Large intestine (tissue), 3 donors: ENCODE measurements around the gene RERE. TPM values are rescaled to one million over a fixed set of nuclear protein-coding genes. Genes with fewer than 3 reads are reported as not detected.
A peak's percentile ranks its signal among the peaks of the same experiment; 100 is the strongest.

Experiments used
- DNase-seq, 2 donors: peaks; one replicate each; pipeline versions ENCODE4 v3.0.0 to v3.0.0-alpha.2; 2013
- H3K27ac ChIP-seq: one replicate; pipeline ENCODE4 v1.5.1; 2013; ENCODE audit warnings: low read length
- H3K27me3 ChIP-seq: 2 replicates; pipeline ENCODE4 v1.6.1; 2013; ENCODE audit warnings: low read length; ENCODE audit not compliant: control insufficient read depth, insufficient read depth
- H3K36me3 ChIP-seq: 2 replicates; pipeline ENCODE4 v1.6.1; 2013; ENCODE audit warnings: low read length; ENCODE audit not compliant: control insufficient read depth, insufficient read depth
- H3K4me1 ChIP-seq: one replicate; pipeline ENCODE4 v1.6.1; 2013; ENCODE audit warnings: low read length; ENCODE audit not compliant: control insufficient read depth, insufficient read depth
- H3K4me3 ChIP-seq: one replicate; pipeline ENCODE4 v1.5.1; 2013; ENCODE audit warnings: low read length
- H3K9me3 ChIP-seq: one replicate; pipeline ENCODE4 v1.6.1; 2013; ENCODE audit warnings: mild to moderate bottlenecking, low read depth, low read length, moderate library complexity; ENCODE audit not compliant: control insufficient read depth
- WGBS: methylation state at CpG from one replicate; pipeline ENCODE4 v1.1.5; 2013; ENCODE audit warnings: low lambda C conversion rate; ENCODE audit not compliant: insufficient coverage; 5-methylcytosine and 5-hydroxymethylcytosine counted together
- polyA plus RNA-seq: library from polyadenylated mRNA; unstranded; fragments of 120-200 nt; gene quantifications from one replicate; pipeline ENCODE4 v1.2.1, GENCODE V29; 2013

Gene RERE
- polyA plus RNA-seq, 1 donor: 62.3 TPM

- WGBS: 95% methylated on average over 4 of the region's 10 CpGs
- Histone ChIP-seq H3K27me3 (no peaks in the 10 kb centered on the region), H3K27ac (no peak overlapping the region), H3K36me3 (peaks cover 36% of the 10 kb centered on the region), H3K9me3 (no peaks in the 10 kb centered on the region), H3K4me1 (peaks cover 30% of the 10 kb centered on the region), H3K4me3 (no peak overlapping the region)
- no peak for DNase-seq
These were observed 412.7 kb downstream of the RERE start for GRCh38 chr1:8404460-8405370.

- Histone ChIP-seq H3K27ac (no peak overlapping the region), H3K9me3 (no peaks in the 10 kb centered on the region), H3K4me3 (no peak overlapping the region), H3K27me3 (no peaks in the 10 kb centered on the region), H3K4me1 (peaks cover 6% of the 10 kb centered on the region), H3K36me3 (peaks cover 43% of the 10 kb centered on the region)
- 96% methylated on average over 3 of the region's 13 CpGs for WGBS
- no peak for DNase-seq
These were observed 415.2 kb downstream of the RERE start for GRCh38 chr1:8402109-8402710.

GRCh38 chr1:8398677-8399076 lies 418.8 kb downstream of the RERE start:
- WGBS: 100% methylated on average over 1 of the region's 5 CpGs
- H3K36me3 ChIP-seq: peaks cover 38% of the 10 kb centered on the region
- H3K27ac ChIP-seq: no peak overlapping the region

GRCh38 chr1:8398086-8398485 lies 419.4 kb downstream of the RERE start:
- Histone ChIP-seq H3K9me3 (no peaks in the 10 kb centered on the region), H3K4me3 (no peak overlapping the region), H3K27ac (no peak overlapping the region), H3K4me1 (no peaks in the 10 kb centered on the region), H3K27me3 (no peaks in the 10 kb centered on the region), H3K36me3 (peaks cover 42% of the 10 kb centered on the region)
- WGBS: 90% methylated on average over 2 of the region's 2 CpGs
- no peak for DNase-seq

More at GRCh38 chr1:8398677-8399076, 418.8 kb downstream of the RERE start:
- no peaks in the 10 kb centered on the region for H3K9me3 ChIP-seq
- no peaks in the 10 kb centered on the region for H3K4me1 ChIP-seq
- no peak overlapping the region for H3K4me3 ChIP-seq
- H3K27me3 ChIP-seq: no peaks in the 10 kb centered on the region
- no peak for DNase-seq

GRCh38 chr1:8397511-8397910 lies 419.9 kb downstream of the RERE start:
- Histone ChIP-seq H3K9me3 (no peaks in the 10 kb centered on the region), H3K27me3 (no peaks in the 10 kb centered on the region), H3K4me1 (no peaks in the 10 kb centered on the region), H3K4me3 (no peak overlapping the region), H3K27ac (peak overlapping the region; percentile 1), H3K36me3 (peaks cover 45% of the 10 kb centered on the region)
- DNase-seq: no peak
- 67% methylated on average over 2 of the region's 2 CpGs for WGBS

GRCh38 chr1:8396786-8397406 lies 420.5 kb downstream of the RERE start:
- DNase-seq: no peak
- peaks cover 40% of the 10 kb centered on the region for H3K36me3 ChIP-seq
- no peaks in the 10 kb centered on the region for H3K27me3 ChIP-seq
- H3K4me3 ChIP-seq: no peak overlapping the region
- WGBS: no CpG with 5 or more reads among the region's 4 CpGs
- H3K4me1 ChIP-seq: no peaks in the 10 kb centered on the region
- H3K9me3 ChIP-seq: no peaks in the 10 kb centered on the region
- H3K27ac ChIP-seq: peak overlapping the region; percentile 1

- Histone ChIP-seq H3K27ac (no peak overlapping the region), H3K9me3 (no peaks in the 10 kb centered on the region), H3K4me1 (peaks cover 2% of the 10 kb centered on the region), H3K36me3 (peaks cover 36% of the 10 kb centered on the region), H3K27me3 (no peaks in the 10 kb centered on the region), H3K4me3 (no peak overlapping the region)
- no peak for DNase-seq
- 93% methylated on average over 2 of the region's 8 CpGs for WGBS
These were observed 421.2 kb downstream of the RERE start for GRCh38 chr1:8396083-8396785.

GRCh38 chr1:8395433-8395866 lies 422.0 kb downstream of the RERE start:
- H3K4me3 ChIP-seq: no peak overlapping the region
- H3K4me1 ChIP-seq: peaks cover 3% of the 10 kb centered on the region
- no peak for DNase-seq
- H3K27me3 ChIP-seq: no peaks in the 10 kb centered on the region
- H3K36me3 ChIP-seq: peaks cover 34% of the 10 kb centered on the region
- WGBS: no CpG with 5 or more reads among the region's 2 CpGs
- no peak overlapping the region for H3K27ac ChIP-seq
- no peaks in the 10 kb centered on the region for H3K9me3 ChIP-seq

GRCh38 chr1:8394456-8395321 lies 422.8 kb downstream of the RERE start:
- H3K36me3 ChIP-seq: peaks cover 41% of the 10 kb centered on the region
- H3K4me1 ChIP-seq: peaks cover 3% of the 10 kb centered on the region
- no peak overlapping the region for H3K27ac ChIP-seq
- H3K27me3 ChIP-seq: no peaks in the 10 kb centered on the region
- no peaks in the 10 kb centered on the region for H3K9me3 ChIP-seq
- DNase-seq: no peak
- H3K4me3 ChIP-seq: no peak overlapping the region
- WGBS: 71% methylated on average over 2 of the region's 10 CpGs
